Chondrocyte (in vitro differentiated cells): ENCODE data around the gene PTPRU. TPM values are rescaled to one million over a fixed set of nuclear protein-coding genes. Genes with fewer than 3 reads are reported as not detected.
"Not testable (repeated sequence)": the region's sequence is repeated elsewhere in the genome, so short reads cannot be mapped to it uniquely, and the experiment has no call there.

Experiments used
- DNase-seq: peaks from one replicate; pipeline ENCODE4 v3.0.0; 2021; ENCODE audit warnings: mixed read lengths, low spot score
- H3K27ac Mint-ChIP-seq: one replicate; pipeline ENCODE4 v1.8.0; 2021; ENCODE audit warnings: mild to moderate bottlenecking, moderate library complexity, mixed read lengths; ENCODE audit not compliant: unreplicated experiment
- H3K27me3 Mint-ChIP-seq: 2 replicates; pipeline ENCODE4 v1.8.0; 2021; ENCODE audit warnings: low read depth, mixed read lengths
- H3K36me3 Mint-ChIP-seq: 2 replicates; pipeline ENCODE4 v1.8.0; 2021; ENCODE audit warnings: low read depth, mixed read lengths
- H3K4me1 Mint-ChIP-seq: 2 replicates; pipeline ENCODE4 v1.8.0; 2021; ENCODE audit warnings: low read depth, mild to moderate bottlenecking, mixed read lengths
- H3K4me3 Mint-ChIP-seq: one replicate; pipeline ENCODE4 v1.8.0; 2021; ENCODE audit warnings: mild to moderate bottlenecking, moderate library complexity, mixed read lengths; ENCODE audit not compliant: unreplicated experiment
- H3K9me3 Mint-ChIP-seq: 2 replicates; pipeline ENCODE4 v1.8.0; 2021; ENCODE audit warnings: low read depth, mixed read lengths
- total RNA-seq: library from RNA; stranded (reverse); gene quantifications from 3 replicates; pipeline ENCODE4 v1.2.1, GENCODE V29; 2021
- TF ChIP-seq, protein P1 (sequence below): fragments of 200-600 bp; sonication (generic); IDR thresholded peaks from 2 replicates; pipeline ENCODE4 v1.5.0; 2021; ENCODE audit warnings: antibody characterized with exemption, mild to moderate bottlenecking, moderate library complexity

PTPRU gene
- total RNA-seq, 1 donor from 2014 or later: 12.6 TPM

DNA sequence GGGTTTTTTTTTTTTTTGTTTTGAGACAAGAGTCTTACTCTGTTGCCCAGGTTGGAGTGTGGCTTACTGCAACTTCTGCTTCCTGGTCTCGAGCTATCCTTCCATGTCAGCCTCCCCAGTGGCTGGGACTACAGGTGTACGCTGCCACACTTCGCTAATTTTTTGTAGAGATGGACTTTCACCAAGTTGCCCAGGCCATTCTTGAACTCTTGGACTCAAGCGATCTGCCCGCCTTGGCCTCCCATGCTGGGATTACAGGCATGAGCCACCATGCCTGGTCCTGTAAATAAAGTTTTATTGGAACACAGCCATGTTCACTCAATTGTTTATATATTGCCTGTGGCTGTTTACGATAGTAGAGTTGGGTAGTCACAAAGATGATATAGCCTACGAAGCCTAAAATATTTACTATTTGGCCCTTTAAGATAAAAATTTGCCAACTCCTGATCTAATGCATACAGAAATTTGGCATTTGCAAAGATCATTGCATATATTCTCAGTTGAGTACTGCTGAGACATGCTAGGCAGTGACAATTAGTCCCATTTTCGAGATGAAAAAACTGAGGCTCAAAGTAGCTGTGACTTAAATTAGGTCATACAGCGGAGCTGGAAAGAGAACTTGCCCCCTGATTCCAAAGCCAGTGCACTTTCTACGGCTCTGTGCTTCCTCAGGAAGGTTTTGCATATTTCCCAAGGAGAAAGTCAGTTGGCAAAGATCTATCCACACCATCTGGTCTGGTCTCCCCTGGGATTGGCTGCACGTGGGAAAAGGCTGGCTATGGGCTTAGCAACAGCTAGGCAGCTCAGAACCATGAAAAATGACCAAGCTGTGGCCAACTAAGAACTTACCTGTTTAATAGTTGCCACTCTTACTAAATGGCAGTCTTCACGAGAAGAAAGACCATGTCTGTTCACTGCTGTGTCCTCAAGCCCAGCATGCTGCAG lies 25.0 kb upstream of the PTPRU start:
- no peak for DNase-seq
- no peak overlapping the region for H3K27ac Mint-ChIP-seq
- peaks cover 5% of the 10 kb centered on the region for H3K4me1 Mint-ChIP-seq

DNA sequence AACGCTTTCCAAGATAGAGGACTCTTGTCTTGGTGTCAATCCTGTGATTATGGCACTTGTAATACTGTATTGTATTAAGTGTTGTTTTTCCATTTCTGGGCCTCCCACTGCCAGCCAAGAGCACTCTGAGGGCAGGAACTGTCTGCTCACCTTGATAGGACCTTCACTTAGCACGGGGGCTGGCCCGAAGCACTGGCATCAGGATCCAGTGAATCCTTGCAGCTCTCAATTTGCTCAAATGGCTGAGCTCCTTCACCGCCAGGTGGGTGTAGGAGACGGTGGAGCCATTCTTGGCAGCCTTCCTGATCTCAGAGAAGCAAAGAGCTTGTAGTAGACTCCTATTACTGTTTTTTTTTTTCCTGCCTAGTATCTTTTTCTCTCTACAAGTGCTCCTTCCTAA lies 23.3 kb upstream of the PTPRU start:
- TF ChIP-seq, protein P1, sequence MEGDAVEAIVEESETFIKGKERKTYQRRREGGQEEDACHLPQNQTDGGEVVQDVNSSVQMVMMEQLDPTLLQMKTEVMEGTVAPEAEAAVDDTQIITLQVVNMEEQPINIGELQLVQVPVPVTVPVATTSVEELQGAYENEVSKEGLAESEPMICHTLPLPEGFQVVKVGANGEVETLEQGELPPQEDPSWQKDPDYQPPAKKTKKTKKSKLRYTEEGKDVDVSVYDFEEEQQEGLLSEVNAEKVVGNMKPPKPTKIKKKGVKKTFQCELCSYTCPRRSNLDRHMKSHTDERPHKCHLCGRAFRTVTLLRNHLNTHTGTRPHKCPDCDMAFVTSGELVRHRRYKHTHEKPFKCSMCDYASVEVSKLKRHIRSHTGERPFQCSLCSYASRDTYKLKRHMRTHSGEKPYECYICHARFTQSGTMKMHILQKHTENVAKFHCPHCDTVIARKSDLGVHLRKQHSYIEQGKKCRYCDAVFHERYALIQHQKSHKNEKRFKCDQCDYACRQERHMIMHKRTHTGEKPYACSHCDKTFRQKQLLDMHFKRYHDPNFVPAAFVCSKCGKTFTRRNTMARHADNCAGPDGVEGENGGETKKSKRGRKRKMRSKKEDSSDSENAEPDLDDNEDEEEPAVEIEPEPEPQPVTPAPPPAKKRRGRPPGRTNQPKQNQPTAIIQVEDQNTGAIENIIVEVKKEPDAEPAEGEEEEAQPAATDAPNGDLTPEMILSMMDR: no peak
- Mint-ChIP-seq H3K9me3 (no peaks in the 10 kb centered on the region), H3K36me3 (peaks cover 19% of the 10 kb centered on the region), H3K27me3 (no peaks in the 10 kb centered on the region), H3K4me3 (no peak overlapping the region), H3K27ac (no peak overlapping the region), H3K4me1 (peaks cover 5% of the 10 kb centered on the region)
- no peak for DNase-seq

More for the DNA sequence above, 25.0 kb upstream of the PTPRU start:
- TF ChIP-seq, protein P1: no peak
- H3K4me3 Mint-ChIP-seq: no peak overlapping the region
- no peaks in the 10 kb centered on the region for H3K9me3 Mint-ChIP-seq
- H3K36me3 Mint-ChIP-seq: peaks cover 19% of the 10 kb centered on the region
- H3K27me3 Mint-ChIP-seq: no peaks in the 10 kb centered on the region

DNA sequence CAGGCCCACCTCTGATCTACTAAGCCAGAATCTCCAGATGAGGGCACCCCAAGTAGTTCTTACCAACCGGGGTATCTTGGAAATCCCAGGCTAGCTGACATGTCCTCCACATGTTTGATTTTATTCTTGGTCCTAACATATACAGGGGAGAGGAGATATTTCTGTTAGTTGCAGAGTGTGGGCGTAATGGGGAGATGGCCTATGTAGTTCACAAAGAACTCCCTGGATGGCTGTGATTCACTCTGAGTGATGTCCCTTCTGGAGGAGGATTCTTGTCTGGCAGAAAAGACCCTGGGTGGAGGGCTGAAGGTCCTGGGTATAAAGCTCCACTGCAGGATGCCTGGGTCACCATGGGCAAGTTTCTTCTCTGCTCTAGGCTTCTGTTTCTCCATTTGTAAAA lies 18.7 kb upstream of the PTPRU start:
- Mint-ChIP-seq H3K4me1 (no peaks in the 10 kb centered on the region), H3K9me3 (no peaks in the 10 kb centered on the region), H3K4me3 (no peak overlapping the region), H3K27me3 (no peaks in the 10 kb centered on the region), H3K36me3 (peaks cover 11% of the 10 kb centered on the region), H3K27ac (no peak overlapping the region)
- DNase-seq: no peak
- TF ChIP-seq, protein P1: no peak

DNA sequence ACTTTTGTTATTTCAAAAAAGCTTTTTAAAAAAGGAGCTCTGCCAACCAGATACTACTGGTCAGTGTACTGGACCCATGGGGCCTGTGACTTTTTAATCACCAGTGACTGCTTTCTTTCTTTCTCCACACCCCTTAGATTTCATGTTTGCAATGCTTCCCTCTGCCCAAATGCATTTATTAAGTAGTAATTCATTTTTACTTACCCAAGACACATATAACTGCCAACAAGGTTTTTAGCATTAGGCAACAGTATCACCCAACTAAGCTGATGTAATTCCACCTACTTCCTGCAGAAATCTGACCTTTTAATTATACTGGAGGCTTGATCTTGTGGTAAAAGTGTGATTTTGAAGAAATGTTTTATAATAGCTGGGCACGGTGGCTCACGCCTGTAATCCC lies 18.1 kb upstream of the PTPRU start:
- H3K27me3 Mint-ChIP-seq: no peaks in the 10 kb centered on the region
- no peaks in the 10 kb centered on the region for H3K9me3 Mint-ChIP-seq
- H3K27ac Mint-ChIP-seq: no peak overlapping the region

DNA sequence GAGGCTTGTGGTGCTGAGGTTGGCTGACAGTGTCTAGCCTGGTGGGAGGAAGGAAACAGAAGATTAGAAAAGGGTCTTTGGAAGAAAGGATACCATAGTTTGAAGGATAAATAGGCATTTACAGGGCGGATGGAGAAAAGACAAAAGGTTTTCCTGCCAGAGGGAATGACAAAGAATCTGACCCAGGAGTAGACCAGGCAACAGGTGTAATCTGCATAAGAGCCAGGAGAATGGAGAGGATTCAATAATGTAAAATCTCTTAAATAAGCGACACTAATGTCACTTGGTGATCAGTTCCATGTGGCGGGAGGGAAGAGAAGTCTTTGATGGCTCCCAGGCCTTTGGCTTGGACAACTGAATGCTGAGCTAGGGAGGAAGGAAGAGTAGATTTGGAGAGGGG lies 15.0 kb upstream of the PTPRU start:
- no peak overlapping the region for H3K4me3 Mint-ChIP-seq
- no peaks in the 10 kb centered on the region for H3K27me3 Mint-ChIP-seq
- H3K9me3 Mint-ChIP-seq: no peaks in the 10 kb centered on the region
- H3K36me3 Mint-ChIP-seq: no peaks in the 10 kb centered on the region
- TF ChIP-seq, protein P1: no peak
- no peak overlapping the region for H3K27ac Mint-ChIP-seq
- no peak for DNase-seq
- H3K4me1 Mint-ChIP-seq: no peaks in the 10 kb centered on the region

More for the DNA sequence above, 18.1 kb upstream of the PTPRU start:
- Mint-ChIP-seq H3K4me1 (no peaks in the 10 kb centered on the region), H3K36me3 (peaks cover 7% of the 10 kb centered on the region), H3K4me3 (no peak overlapping the region)
- no peak for DNase-seq
- TF ChIP-seq, protein P1: no peak

DNA sequence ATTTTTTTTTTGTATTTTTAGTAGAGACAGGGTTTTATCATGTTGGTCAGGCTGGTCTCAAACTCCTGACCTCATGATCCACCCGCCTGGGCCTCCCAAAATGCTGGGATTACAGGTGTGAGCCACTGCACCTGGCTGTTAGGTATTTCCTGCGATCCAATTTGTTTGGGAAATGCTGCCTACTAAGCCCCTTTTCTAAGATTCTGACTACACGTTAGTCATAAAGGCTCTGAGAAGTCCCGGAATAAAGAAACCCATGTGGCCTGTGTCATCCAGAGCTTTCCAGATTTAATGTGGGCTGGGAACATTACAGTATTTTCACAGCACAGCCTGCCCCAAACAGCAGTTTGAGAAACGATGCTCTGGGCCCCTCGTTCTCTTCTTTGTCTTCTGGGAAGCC lies 14.1 kb upstream of the PTPRU start:
- DNase-seq, H3K36me3 Mint-ChIP-seq, H3K9me3 Mint-ChIP-seq, H3K27me3 Mint-ChIP-seq, H3K27ac Mint-ChIP-seq, H3K4me1 Mint-ChIP-seq, H3K4me3 Mint-ChIP-seq: not testable (repeated sequence)
